Suprapubic skin (tissue), 4 donors: ENCODE data around the gene CADM1. TPM values are rescaled to one million over a fixed set of nuclear protein-coding genes. Genes with fewer than 3 reads are reported as not detected.

Source experiments
- DNase-seq, 2 donors: peaks; one replicate each; pipeline ENCODE4 v3.0.0-alpha.2; 2019; ENCODE audit warnings: low spot score in 2 of 2
- H3K27ac ChIP-seq: fragments of 200-600 bp; sonication (generic); one replicate; pipeline ENCODE4 v1.5.1; 2019
- H3K27me3 ChIP-seq: fragments of 200-600 bp; sonication (generic); one replicate; pipeline ENCODE4 v1.5.1; 2019
- H3K36me3 ChIP-seq: fragments of 200-600 bp; sonication (generic); one replicate; pipeline ENCODE4 v1.5.1; 2019
- H3K4me1 ChIP-seq: fragments of 200-600 bp; sonication (generic); one replicate; pipeline ENCODE4 v1.5.1; 2019
- H3K4me3 ChIP-seq: fragments of 200-600 bp; sonication (generic); one replicate; pipeline ENCODE4 v1.5.1; 2019; ENCODE audit warnings: mild to moderate bottlenecking
- H3K9me3 ChIP-seq: fragments of 200-600 bp; sonication (generic); one replicate; pipeline ENCODE4 v1.5.1; 2019
- EP300 ChIP-seq: sonication (generic); formaldehyde crosslinking; IDR thresholded peaks from one replicate; pipeline ENCODE4 v1.6.1; 2017; ENCODE audit warnings: antibody characterized with exemption
- POLR2A ChIP-seq, 2 donors: fragments of 450-650 bp; IDR thresholded peaks; one replicate each; pipeline ENCODE4 v1.6.1; 2017; ENCODE audit warnings: antibody characterized with exemption in 2 of 2, mild to moderate bottlenecking in 2 of 2, moderate library complexity in 2 of 2
- POLR2AphosphoS5 ChIP-seq, 3 donors: sonication (generic); formaldehyde crosslinking; IDR thresholded peaks; one replicate each; pipeline ENCODE4 v1.6.1; 2017; ENCODE audit warnings: antibody characterized with exemption in 3 of 3
- WGBS: methylation state at CpG from one replicate; pipeline ENCODE4 v1.1.5; 2018; 5-methylcytosine and 5-hydroxymethylcytosine counted together
- total RNA-seq, 4 donors: library from RNA; depleted of rRNA; stranded (reverse); fragments of >200 nt; gene quantifications; one replicate each; pipeline ENCODE4 v1.1.0, GENCODE V29; 2016
- TF ChIP-seq, protein P1 (sequence below), 2 donors: fragments of 200-600 bp in 1 of 2; fragments of 450-650 bp in 1 of 2; sonication (generic) in 1 of 2; IDR thresholded peaks; one replicate each; pipeline ENCODE4 v1.5.1; 2016 to 2019; ENCODE audit warnings: antibody characterized with exemption in 2 of 2, mild to moderate bottlenecking in 1 of 2, moderate library complexity in 1 of 2

The CADM1 gene
- total RNA-seq, 4 donors from 2014 or later: 13.3 to 26.2 (median 15.3) TPM

DNA sequence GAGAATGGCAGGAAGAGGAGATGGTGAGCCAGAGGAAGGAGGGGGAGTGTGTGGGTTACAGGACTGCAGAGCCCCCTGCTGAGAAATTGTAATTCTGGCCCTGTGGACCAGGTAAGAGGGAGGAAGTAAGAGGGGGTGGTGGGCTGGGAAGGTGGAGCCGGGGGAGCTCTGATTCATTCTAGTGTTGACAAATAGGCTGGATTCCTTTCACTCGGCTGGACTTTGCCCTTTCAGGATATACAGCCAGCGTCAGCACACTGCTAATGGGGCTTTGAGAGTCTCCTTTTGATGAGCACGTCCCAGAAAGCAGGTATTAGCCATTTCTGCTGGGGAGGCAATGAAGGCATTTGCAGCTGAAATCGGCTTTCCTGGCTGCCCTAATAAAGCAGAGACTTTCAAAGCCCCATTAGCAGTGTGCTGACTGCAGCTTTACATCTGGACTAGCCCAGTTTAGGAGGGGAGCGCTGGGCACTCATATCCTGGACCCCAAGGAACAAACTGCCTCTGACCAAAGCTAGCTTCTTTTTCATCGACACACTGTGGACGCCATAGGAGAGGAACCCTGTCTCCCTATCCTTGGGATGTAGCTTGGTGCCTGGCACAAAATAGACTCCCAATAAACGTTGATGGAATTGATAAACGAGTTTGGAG lies 44.8 kb upstream of the CADM1 start:
- Histone ChIP-seq H3K9me3 (no peaks in the 10 kb centered on the region), H3K27ac (no peak overlapping the region), H3K4me3 (no peak overlapping the region), H3K4me1 (no peaks in the 10 kb centered on the region), H3K36me3 (no peaks in the 10 kb centered on the region), H3K27me3 (no peaks in the 10 kb centered on the region)
- TF ChIP-seq EP300 (no peak), POLR2A (IDR thresholded peaks at IDR 0.05) (no peak)
- TF ChIP-seq, protein P1, sequence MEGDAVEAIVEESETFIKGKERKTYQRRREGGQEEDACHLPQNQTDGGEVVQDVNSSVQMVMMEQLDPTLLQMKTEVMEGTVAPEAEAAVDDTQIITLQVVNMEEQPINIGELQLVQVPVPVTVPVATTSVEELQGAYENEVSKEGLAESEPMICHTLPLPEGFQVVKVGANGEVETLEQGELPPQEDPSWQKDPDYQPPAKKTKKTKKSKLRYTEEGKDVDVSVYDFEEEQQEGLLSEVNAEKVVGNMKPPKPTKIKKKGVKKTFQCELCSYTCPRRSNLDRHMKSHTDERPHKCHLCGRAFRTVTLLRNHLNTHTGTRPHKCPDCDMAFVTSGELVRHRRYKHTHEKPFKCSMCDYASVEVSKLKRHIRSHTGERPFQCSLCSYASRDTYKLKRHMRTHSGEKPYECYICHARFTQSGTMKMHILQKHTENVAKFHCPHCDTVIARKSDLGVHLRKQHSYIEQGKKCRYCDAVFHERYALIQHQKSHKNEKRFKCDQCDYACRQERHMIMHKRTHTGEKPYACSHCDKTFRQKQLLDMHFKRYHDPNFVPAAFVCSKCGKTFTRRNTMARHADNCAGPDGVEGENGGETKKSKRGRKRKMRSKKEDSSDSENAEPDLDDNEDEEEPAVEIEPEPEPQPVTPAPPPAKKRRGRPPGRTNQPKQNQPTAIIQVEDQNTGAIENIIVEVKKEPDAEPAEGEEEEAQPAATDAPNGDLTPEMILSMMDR (IDR thresholded peaks at IDR 0.05): no peak
- DNase-seq: no peak
- WGBS: 50% methylated on average over 10 of the region's 10 CpGs

DNA sequence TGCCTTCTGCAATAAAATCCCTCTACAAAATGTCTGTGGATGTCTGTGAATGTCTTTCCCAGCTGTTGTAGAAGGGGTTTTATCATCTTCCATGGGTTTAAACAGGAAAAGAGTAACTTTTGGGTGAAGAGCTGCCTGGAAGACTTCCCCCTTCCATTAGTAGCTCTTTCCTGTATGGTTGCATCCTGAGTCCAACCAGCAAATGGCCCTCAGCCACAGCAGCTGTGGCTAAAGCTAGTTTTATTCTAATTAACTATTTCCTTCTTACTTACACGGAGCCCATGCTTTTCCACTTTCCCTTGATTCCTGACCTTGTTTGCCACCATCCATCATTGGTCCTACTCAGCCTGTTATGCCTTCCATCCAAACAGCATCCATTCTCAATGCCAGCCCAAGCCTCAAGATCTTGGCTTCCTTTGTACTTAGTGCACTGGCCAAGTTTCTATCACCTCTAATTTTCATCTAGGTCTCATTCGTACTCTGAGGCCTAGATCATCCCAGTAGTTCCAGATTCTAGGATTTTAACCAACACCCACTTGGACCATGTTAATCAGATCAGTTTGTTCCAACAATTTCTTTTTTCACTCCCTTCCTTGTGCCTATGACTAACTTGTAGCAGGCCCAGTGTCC lies 41.5 kb upstream of the CADM1 start:
- H3K27me3 ChIP-seq: no peaks in the 10 kb centered on the region
- H3K4me1 ChIP-seq: no peaks in the 10 kb centered on the region
- TF ChIP-seq POLR2AphosphoS5 (IDR thresholded peaks at IDR 0.05): no peak
- TF ChIP-seq, protein P1 (IDR thresholded peaks at IDR 0.05): no peak
- TF ChIP-seq EP300: no peak
- no peak for TF ChIP-seq POLR2A (IDR thresholded peaks at IDR 0.05)
- H3K36me3 ChIP-seq: no peaks in the 10 kb centered on the region
- H3K9me3 ChIP-seq: no peaks in the 10 kb centered on the region
- no peak overlapping the region for H3K4me3 ChIP-seq
- H3K27ac ChIP-seq: no peak overlapping the region
- 63% methylated on average over 2 of the region's 2 CpGs for WGBS
- DNase-seq: no peak

DNA sequence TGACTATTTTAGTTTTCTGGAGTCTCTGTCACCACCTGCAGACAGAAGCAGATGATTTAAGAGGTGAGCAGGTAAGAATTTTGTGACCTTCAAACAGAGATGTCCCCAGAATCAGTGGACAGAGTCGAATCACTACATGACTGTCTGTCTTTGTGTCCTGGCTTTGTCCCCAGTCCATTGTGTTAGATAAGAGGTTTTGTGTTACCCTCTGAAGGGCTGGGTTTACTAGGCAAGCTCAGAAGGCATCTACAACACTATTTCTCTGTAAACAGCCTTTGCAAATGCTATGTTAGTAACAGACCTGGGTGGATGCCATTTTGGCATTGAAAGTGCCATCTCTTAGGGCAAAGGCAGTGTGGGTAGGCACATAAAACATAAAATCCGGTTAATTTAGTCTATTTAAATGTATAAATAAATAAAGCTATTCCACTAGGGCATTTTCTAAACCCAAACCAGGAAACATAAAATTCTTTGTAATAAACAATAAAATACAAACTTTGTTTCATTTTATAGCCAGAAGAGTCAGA lies 40.3 kb upstream of the CADM1 start:
- no peak for DNase-seq
- TF ChIP-seq POLR2AphosphoS5 (IDR thresholded peaks at IDR 0.05): no peak
- TF ChIP-seq, protein P1 (IDR thresholded peaks at IDR 0.05): no peak
- no peak for TF ChIP-seq POLR2A (IDR thresholded peaks at IDR 0.05)
- no peak for TF ChIP-seq EP300

DNA sequence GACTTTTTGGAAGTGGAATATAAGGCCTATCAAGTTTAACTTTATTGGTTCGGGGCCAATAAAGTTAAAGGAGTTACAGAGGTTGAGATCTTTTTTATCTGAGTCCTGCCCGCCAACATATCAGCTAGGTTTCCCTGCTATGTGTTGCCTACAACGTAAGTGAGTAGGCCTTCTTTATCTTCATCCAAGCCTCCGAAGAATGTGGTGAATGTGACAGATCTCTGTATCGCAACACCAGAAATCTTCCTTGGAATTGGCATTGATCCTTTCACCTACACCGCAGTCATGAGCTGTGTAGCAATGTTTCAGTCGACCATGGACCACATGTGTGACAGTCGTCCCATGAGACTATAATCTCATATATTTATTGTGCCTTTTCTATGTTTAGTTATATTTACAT lies 37.3 kb upstream of the CADM1 start:
- H3K9me3 ChIP-seq: no peaks in the 10 kb centered on the region
- H3K27me3 ChIP-seq: no peaks in the 10 kb centered on the region
- no peak for DNase-seq
- H3K4me3 ChIP-seq: no peak overlapping the region
- H3K4me1 ChIP-seq: no peaks in the 10 kb centered on the region
- no peaks in the 10 kb centered on the region for H3K36me3 ChIP-seq
- H3K27ac ChIP-seq: no peak overlapping the region
- WGBS: 89% methylated on average over 8 of the region's 8 CpGs
- TF ChIP-seq, protein P1 (IDR thresholded peaks at IDR 0.05): no peak
- TF ChIP-seq POLR2AphosphoS5 (IDR thresholded peaks at IDR 0.05) (no peak), EP300 (no peak), POLR2A (IDR thresholded peaks at IDR 0.05) (no peak)

More for the DNA sequence above, 40.3 kb upstream of the CADM1 start:
- Histone ChIP-seq H3K27me3 (no peaks in the 10 kb centered on the region), H3K27ac (no peak overlapping the region), H3K9me3 (no peaks in the 10 kb centered on the region), H3K36me3 (no peaks in the 10 kb centered on the region), H3K4me3 (no peak overlapping the region), H3K4me1 (no peaks in the 10 kb centered on the region)
- 53% methylated on average over 2 of the region's 2 CpGs for WGBS

DNA sequence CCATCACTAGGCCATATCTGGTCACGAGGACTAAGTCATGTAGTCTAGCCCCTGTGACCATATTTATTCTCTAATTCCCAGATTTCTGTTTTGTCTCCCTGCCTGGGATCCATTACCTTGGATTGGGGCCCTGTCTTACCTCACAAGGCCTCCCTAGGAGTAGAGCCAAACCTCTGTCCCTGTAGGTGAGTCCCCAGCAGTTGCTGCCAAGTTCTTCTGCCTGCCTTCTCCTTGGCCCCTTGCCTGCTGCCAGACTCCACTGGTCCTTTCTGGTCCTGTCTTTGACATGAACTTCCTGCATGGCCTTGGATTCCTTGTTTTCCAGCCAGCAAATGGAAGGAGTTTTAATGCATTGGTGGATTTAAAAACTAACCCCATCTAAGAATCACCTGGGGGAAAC lies 35.6 kb upstream of the CADM1 start:
- Histone ChIP-seq H3K9me3 (no peaks in the 10 kb centered on the region), H3K27ac (no peak overlapping the region), H3K4me3 (no peak overlapping the region), H3K4me1 (no peaks in the 10 kb centered on the region), H3K27me3 (peaks cover 7% of the 10 kb centered on the region), H3K36me3 (no peaks in the 10 kb centered on the region)
- DNase-seq: no peak
- TF ChIP-seq, protein P1 (IDR thresholded peaks at IDR 0.05): no peak
- no peak for TF ChIP-seq POLR2AphosphoS5 (IDR thresholded peaks at IDR 0.05)
- TF ChIP-seq POLR2A (IDR thresholded peaks at IDR 0.05): no peak
- TF ChIP-seq EP300: no peak
- WGBS: 100% methylated on average over 1 of the region's 1 CpG
